DMS53 treated with DMSO at 0.1 percent for 48 hours (cell line): Measurements from ENCODE around the gene ADAMTSL2.

Source experiments
- DNase-seq: peaks from one replicate; lab custom pipeline; 2025; ENCODE audit not compliant: unreplicated experiment; lab: John Stamatoyannopoulos, UW

Gene ADAMTSL2

GRCh38 chr9:133619791-133620190 is 85.3 kb downstream of the ADAMTSL2 start:
- no peak for DNase-seq

GRCh38 chr9:133621725-133622267 is 87.3 kb downstream of the ADAMTSL2 start:
- no peak for DNase-seq

- DNase-seq: no peak
Observed at GRCh38 chr9:133622555-133622954, 88.1 kb downstream of the ADAMTSL2 start.
